H1 (cell line): ENCODE measurements around the gene METRNL. TPM values are rescaled to one million over a fixed set of nuclear protein-coding genes. Genes with fewer than 3 reads are reported as not detected.

Source experiments
- CTCF ChIA-PET: fragments of 300-600 bp; sonication (Branson Sonifier 250); formaldehyde crosslinking; loops from one replicate; lab custom pipeline; 2021; ENCODE audit not compliant: partially characterized antibody; lab: Charles Lee
- POLR2A ChIA-PET: fragments of 300-600 bp; sonication (Branson Sonifier 250); formaldehyde crosslinking; loops from one replicate; lab custom pipeline; 2021; ENCODE audit warnings: inconsistent platforms; ENCODE audit not compliant: partially characterized antibody; lab: Charles Lee
- DNase-seq, 2 experiments: peaks; one replicate each; pipeline versions ENCODE4 v3.0.0 to v3.0.0-alpha.2; 2010 to 2022; ENCODE audit warnings: low spot score in 2 of 2, low read depth in 1 of 2, mixed read lengths in 1 of 2
- FAIRE-seq: peaks from 2 replicates; lab custom pipeline; 2011; peaks lifted over from hg19 to GRCh38; lab: Jason Lieb, UNC
- H2AFZ ChIP-seq: 2 replicates; pipeline ENCODE4 v1.8.1; 2012; ENCODE audit warnings: low read length, inconsistent platforms
- H2AK5ac ChIP-seq: 2 replicates; pipeline ENCODE4 v1.6.1; 2013; ENCODE audit warnings: low read depth, low read length
- H2BK120ac ChIP-seq: replicated peaks from 2 replicates; pipeline ENCODE3; 2013; ENCODE audit warnings: low read depth, low read length, inconsistent platforms
- H2BK12ac ChIP-seq: 2 replicates; pipeline ENCODE4 v1.6.1; 2013; ENCODE audit warnings: low read depth, low read length
- H2BK15ac ChIP-seq: 2 replicates; pipeline ENCODE4 v1.6.1; 2013; ENCODE audit warnings: low read length
- H2BK20ac ChIP-seq: 2 replicates; pipeline ENCODE4 v1.6.1; 2013; ENCODE audit warnings: low read length
- H2BK5ac ChIP-seq: 2 replicates; pipeline ENCODE4 v1.6.1; 2013; ENCODE audit warnings: low read depth, low read length
- H3K14ac ChIP-seq: 2 replicates; pipeline ENCODE4 v1.6.1; 2013; ENCODE audit warnings: inconsistent platforms; ENCODE audit not compliant: insufficient read length
- H3K18ac ChIP-seq: 2 replicates; pipeline ENCODE4 v1.6.1; 2013; ENCODE audit warnings: low read length; ENCODE audit errors: extremely low read depth
- H3K23ac ChIP-seq: 2 replicates; pipeline ENCODE4 v1.6.1; 2013; ENCODE audit warnings: inconsistent platforms; ENCODE audit not compliant: insufficient read length
- H3K23me2 ChIP-seq: 2 replicates; pipeline ENCODE4 v1.6.1; 2013; ENCODE audit warnings: low read depth, low read length
- H3K27ac ChIP-seq: 2 replicates; pipeline ENCODE4 v1.6.1; 2011; ENCODE audit warnings: low read depth, low read length, inconsistent platforms
- H3K27me3 ChIP-seq, 4 experiments: replicated peaks in 1 of 4; 1 replicate in 1 of 4; 2 replicates in 3 of 4; pipeline versions ENCODE4 v1.6.1 to v1.8.1; 2011 to 2013; ENCODE audit warnings: low read length in 3 of 4, mild to moderate bottlenecking in 3 of 4, inconsistent platforms in 2 of 4, mixed read lengths in 2 of 4, moderate library complexity in 1 of 4; ENCODE audit not compliant: control insufficient read depth in 3 of 4, insufficient read depth in 3 of 4; ENCODE audit errors: extremely low read depth in 1 of 4
- H3K36me3 ChIP-seq, 4 experiments: 2 replicates each; pipeline versions ENCODE4 v1.6.1 to v1.8.1; 2011 to 2013; ENCODE audit warnings: mild to moderate bottlenecking in 4 of 4, low read length in 3 of 4, moderate library complexity in 2 of 4, control low read depth in 1 of 4, inconsistent platforms in 1 of 4; ENCODE audit not compliant: insufficient read depth in 4 of 4, control insufficient read depth in 2 of 4
- H3K4ac ChIP-seq: replicated peaks from 2 replicates; pipeline ENCODE3; 2013; ENCODE audit warnings: low read length, low read depth, mixed read lengths, inconsistent platforms; ENCODE audit not compliant: insufficient read length
- H3K4me1 ChIP-seq, 4 experiments: replicated peaks in 1 of 4; 1 replicate in 1 of 4; 2 replicates in 3 of 4; pipeline versions ENCODE4 v1.6.1 to v1.8.1; 2011 to 2013; ENCODE audit warnings: low read length in 3 of 4, inconsistent platforms in 2 of 4, mixed read lengths in 1 of 4; ENCODE audit not compliant: insufficient read depth in 4 of 4, control insufficient read depth in 3 of 4
- H3K4me2 ChIP-seq, 2 experiments: 2 replicates each; pipeline versions ENCODE4 v1.6.1 to v1.8.1; 2011 to 2013; ENCODE audit warnings: low read depth in 2 of 2, low read length in 2 of 2, control low read depth in 1 of 2, inconsistent platforms in 1 of 2, mild to moderate bottlenecking in 1 of 2; ENCODE audit not compliant: insufficient read depth in 1 of 2
- H3K4me3 ChIP-seq, 4 experiments: fragments of 200-600, 300-600 bp in 1 of 4; sonication (generic), shearing (Covaris generic), sonication (Bioruptor Twin) in 1 of 4; 2 replicates each; pipeline versions ENCODE4 v1.5.1 to v1.8.1; 2011 to 2016; ENCODE audit warnings: low read length in 4 of 4, low read depth in 3 of 4, control low read depth in 2 of 4, inconsistent platforms in 2 of 4, mild to moderate bottlenecking in 2 of 4, mixed read lengths in 1 of 4, moderate library complexity in 1 of 4; ENCODE audit not compliant: insufficient read depth in 2 of 4; ENCODE audit errors: extremely low read depth in 1 of 4
- H3K56ac ChIP-seq: replicated peaks from 2 replicates; pipeline ENCODE3; 2013; ENCODE audit warnings: low read depth, mild to moderate bottlenecking, mixed read lengths, low read length, inconsistent platforms; ENCODE audit not compliant: insufficient read length
- H3K79me1 ChIP-seq: 2 replicates; pipeline ENCODE4 v1.6.1; 2013; ENCODE audit warnings: low read depth, low read length, control low read depth
- H3K79me2 ChIP-seq, 2 experiments: 2 replicates each; pipeline versions ENCODE4 v1.6.1 to v1.8.1; 2012 to 2013; ENCODE audit warnings: low read length in 2 of 2, mild to moderate bottlenecking in 2 of 2, inconsistent platforms in 1 of 2; ENCODE audit not compliant: insufficient read depth in 2 of 2, control insufficient read depth in 1 of 2
- H3K9ac ChIP-seq, 4 experiments: replicated peaks in 1 of 4; 1 replicate in 1 of 4; 2 replicates in 3 of 4; pipeline versions ENCODE4 v1.6.1 to v1.8.1; 2011 to 2013; ENCODE audit warnings: low read depth in 3 of 4, low read length in 3 of 4, control low read depth in 2 of 4, mild to moderate bottlenecking in 2 of 4, moderate library complexity in 2 of 4, inconsistent platforms in 1 of 4; ENCODE audit errors: extremely low read depth in 1 of 4
- H3K9me3 ChIP-seq, 2 experiments: 2 replicates each; pipeline versions ENCODE4 v1.6.1 to v1.8.1; 2012 to 2013; ENCODE audit warnings: mild to moderate bottlenecking in 2 of 2, moderate library complexity in 2 of 2, control low read depth in 1 of 2, inconsistent platforms in 1 of 2, low read depth in 1 of 2, low read length in 1 of 2, mixed read lengths in 1 of 2; ENCODE audit not compliant: insufficient read depth in 2 of 2
- H4K20me1 ChIP-seq, 2 experiments: replicated peaks in 1 of 2; 2 replicates each; pipeline versions ENCODE3 to v1.8.1; 2011 to 2013; ENCODE audit warnings: inconsistent platforms in 2 of 2, low read length in 2 of 2, mild to moderate bottlenecking in 1 of 2; ENCODE audit not compliant: insufficient read depth in 2 of 2, control insufficient read depth in 1 of 2
- H4K5ac ChIP-seq: 2 replicates; pipeline ENCODE4 v1.6.1; 2013; ENCODE audit warnings: low read length, low read depth, mixed read lengths, inconsistent platforms; ENCODE audit not compliant: insufficient read length
- H4K8ac ChIP-seq: 2 replicates; pipeline ENCODE4 v1.8.0; 2013; ENCODE audit warnings: mild to moderate bottlenecking, moderate library complexity, low read length, inconsistent platforms; ENCODE audit not compliant: insufficient read depth; ENCODE audit errors: extremely low read depth
- H4K91ac ChIP-seq: replicated peaks from 2 replicates; pipeline ENCODE3; 2013; ENCODE audit warnings: low read length, mixed read lengths, inconsistent platforms; ENCODE audit not compliant: insufficient read length
- ATF2 ChIP-seq: IDR thresholded peaks from 2 replicates; pipeline ENCODE4 v1.6.1; 2012; ENCODE audit warnings: low read length, inconsistent platforms
- KDM5A ChIP-seq: fragments of 200-600 bp; IDR thresholded peaks from 2 replicates; pipeline ENCODE4 v1.7.1; 2012; ENCODE audit warnings: mild to moderate bottlenecking, low read length, inconsistent platforms, mixed read lengths
- MAFK ChIP-seq: IDR thresholded peaks from 2 replicates; pipeline ENCODE4 v1.6.1; 2012; ENCODE audit warnings: low read depth, mild to moderate bottlenecking, improper control_type of control experiment, low read length
- POU5F1 ChIP-seq: IDR thresholded peaks from 2 replicates; pipeline ENCODE4 v1.6.1; 2011; ENCODE audit warnings: low read depth, mild to moderate bottlenecking, low read length, moderate library complexity
- SIN3A ChIP-seq, 2 experiments: IDR thresholded peaks in 1 of 2; conservative IDR thresholded peaks in 1 of 2; 2 replicates each; pipeline ENCODE4 v1.6.1; 2011 to 2012; ENCODE audit warnings: low read length in 2 of 2, improper control_type of control experiment in 1 of 2, low read depth in 1 of 2, mild to moderate bottlenecking in 1 of 2
- WGBS, 2 experiments: shearing (Covaris generic) in 1 of 2; methylation state at CpG; one replicate each; pipeline versions ENCODE4 v1.1.6 to v1.1.7; 2013 to 2015; ENCODE audit warnings: low lambda C conversion rate in 2 of 2, mixed read lengths in 2 of 2, inconsistent platforms in 1 of 2, low coverage in 1 of 2, missing lambda C conversion rate in 1 of 2; ENCODE audit not compliant: insufficient replicate concordance in 2 of 2, insufficient coverage in 1 of 2, insufficient read length in 1 of 2; ENCODE audit errors: extremely low coverage in 1 of 2, missing lambda C conversion rate in 1 of 2; 5-methylcytosine and 5-hydroxymethylcytosine counted together
- polyA plus RNA-seq, 7 experiments: library from polyadenylated mRNA; depleted of rRNA in 3 of 7; stranded (reverse) in 5 of 7; unstranded in 2 of 7; fragments of >200 nt in 5 of 7; fragments of 200-250 nt in 2 of 7; gene quantifications; 1 replicate in 5 of 7; 2 replicates in 1 of 7; 4 replicates in 1 of 7; pipeline versions ENCODE4 v1.2.1 to v1.2.3, GENCODE V29; 2011 to 2013; ENCODE audit warnings: missing spikeins in 2 of 7, mixed read lengths in 2 of 7
- total RNA-seq: library from RNA; stranded (reverse); fragmentation: NEBNext Ultra II Directional; extraction: Animal tissue kit (Norgen Biotek cat#: 25700); gene quantifications from 2 replicates; pipeline ENCODE4 v1.2.1, GENCODE V29; 2021

METRNL gene
- total and polyA plus RNA-seq, 2 of the 8 experiments (the other 6 are each of a cell fraction or from before 2014, with no cell fraction given), result 13.9 to 14.2 TPM

- TF ChIP-seq SIN3A (conservative IDR thresholded peaks at IDR 0.05 in 1 of 2, IDR thresholded peaks at IDR 0.05 in 1 of 2; ENCODE audit: low read depth in 1 of 2, low read length in 2 of 2) (no peak), KDM5A (no peak), POU5F1 (no peak), ATF2 (no peak), MAFK (no peak)
- Histone ChIP-seq H3K14ac (no peak overlapping the region), H3K4me1 (no peaks in the 10 kb centered on the region), H3K56ac (no peak overlapping the region), H4K91ac (no peak overlapping the region), H3K18ac (no peak overlapping the region), H4K8ac (no peak overlapping the region), H3K79me1 (no peaks in the 10 kb centered on the region), H3K9me3 (no peaks in the 10 kb centered on the region), H3K27me3 (no peaks in the 10 kb centered on the region), H2AK5ac (no peak overlapping the region), H3K79me2 (no peaks in the 10 kb centered on the region), H3K36me3 (no peaks in the 10 kb centered on the region), H2BK12ac (no peak overlapping the region), H3K9ac (no peak overlapping the region), H3K4me2 (no peak overlapping the region), H2BK5ac (no peak overlapping the region), H3K4me3 (no peak overlapping the region), H2BK120ac (no peak overlapping the region), H3K4ac (no peak overlapping the region), H3K23ac (no peak overlapping the region), H4K20me1 (no peaks in the 10 kb centered on the region), H3K23me2 (no peaks in the 10 kb centered on the region; the same call in 1 of the 2 replicates), H2AFZ (no peak overlapping the region), H2BK15ac (no peak overlapping the region), H2BK20ac (no peak overlapping the region), H3K27ac (no peak overlapping the region), H4K5ac (no peak overlapping the region)
- POLR2A ChIA-PET, result interaction anchor here (1.0 kb wide), 1 partner anchor 12 kb away, joined by 3 read pairs; no protein-coding TSS in a partner anchor
- 91% methylated on average over 31 of the region's 37 CpGs; no CpG with 5 or more reads in 1 of the 2 experiments for WGBS, 2 experiments
- no peak for DNase-seq
- no peak for FAIRE-seq
- CTCF ChIA-PET, result interaction anchor here (0.6 to 3.2 kb wide), 4 partner anchors 11 to 150 kb away, joined by 3 to 12 read pairs (median 3); no protein-coding TSS in a partner anchor
These were observed 14.4 kb upstream of the METRNL start for GRCh38 chr17:83064732-83065659.
